Subcutaneous abdominal adipose tissue (tissue), 5 donors: Measurements from ENCODE around the gene AIG1.

Experiments used
- H3K27ac ChIP-seq: one replicate; pipeline ENCODE4 v1.7.0; 2013; ENCODE audit warnings: low read depth, mild to moderate bottlenecking, inconsistent platforms, low read length, moderate library complexity
- H3K27me3 ChIP-seq, 5 donors: one replicate each; pipeline ENCODE4 v1.7.0; 2013; ENCODE audit warnings: low read length in 5 of 5, inconsistent platforms in 1 of 5; ENCODE audit not compliant: control insufficient read depth in 5 of 5, insufficient read depth in 4 of 5
- H3K36me3 ChIP-seq, 5 donors: one replicate each; pipeline ENCODE4 v1.7.0; 2013; ENCODE audit warnings: low read length in 5 of 5; ENCODE audit not compliant: control insufficient read depth in 5 of 5, insufficient read depth in 5 of 5
- H3K4me1 ChIP-seq, 5 donors: one replicate each; pipeline ENCODE4 v1.7.0; 2013; ENCODE audit warnings: low read length in 5 of 5, mild to moderate bottlenecking in 3 of 5, moderate library complexity in 1 of 5; ENCODE audit not compliant: control insufficient read depth in 5 of 5, insufficient read depth in 5 of 5
- H3K4me3 ChIP-seq, 5 donors: one replicate each; pipeline ENCODE4 v1.7.0; 2013; ENCODE audit warnings: low read length in 5 of 5, low read depth in 1 of 5
- H3K9ac ChIP-seq, 5 donors: one replicate each; pipeline ENCODE4 v1.7.0; 2013; ENCODE audit warnings: low read length in 5 of 5, mild to moderate bottlenecking in 4 of 5, moderate library complexity in 3 of 5
- H3K9me3 ChIP-seq, 5 donors: one replicate each; pipeline ENCODE4 v1.7.0; 2013; ENCODE audit warnings: low read length in 5 of 5; ENCODE audit not compliant: control insufficient read depth in 5 of 5
- donor health status: healthy.
- donor health status: healthy.
- donor health status: healthy.
- donor health status: healthy.
- donor health status: healthy.

Gene AIG1

GRCh38 chr6:143370812-143371370 lies 310.2 kb downstream of the AIG1 start:
- H3K9me3 ChIP-seq = no peaks in the 10 kb centered on the region
- no peak overlapping the region for H3K4me3 ChIP-seq
- no peak overlapping the region for H3K9ac ChIP-seq
- peaks cover 0 to 2% (median 0%) of the 10 kb centered on the region in 5 donors for H3K4me1 ChIP-seq
- H3K36me3 ChIP-seq = no peaks in the 10 kb centered on the region
- no peaks in the 10 kb centered on the region for H3K27me3 ChIP-seq
- H3K27ac ChIP-seq = no peak overlapping the region

GRCh38 chr6:143372199-143372882 lies 311.7 kb downstream of the AIG1 start:
- H3K27me3 ChIP-seq = no peaks in the 10 kb centered on the region
- H3K9me3 ChIP-seq = no peaks in the 10 kb centered on the region
- no peak overlapping the region for H3K27ac ChIP-seq
- no peak overlapping the region for H3K4me3 ChIP-seq
- H3K4me1 ChIP-seq = peaks cover 0 to 2% (median 0%) of the 10 kb centered on the region in 5 donors
- H3K36me3 ChIP-seq = no peaks in the 10 kb centered on the region
- no peak overlapping the region for H3K9ac ChIP-seq

- H3K36me3 ChIP-seq = no peaks in the 10 kb centered on the region
- H3K27me3 ChIP-seq = no peaks in the 10 kb centered on the region
- H3K27ac ChIP-seq = no peak overlapping the region
- peaks cover 0 to 2% (median 0%) of the 10 kb centered on the region in 5 donors for H3K4me1 ChIP-seq
- no peak overlapping the region for H3K4me3 ChIP-seq
- H3K9ac ChIP-seq = no peak overlapping the region
- H3K9me3 ChIP-seq = no peaks in the 10 kb centered on the region
Measured at GRCh38 chr6:143374014-143374413, 313.3 kb downstream of the AIG1 start.

GRCh38 chr6:143375022-143375585 lies 314.4 kb downstream of the AIG1 start:
- H3K36me3 ChIP-seq = no peaks in the 10 kb centered on the region
- no peak overlapping the region for H3K9ac ChIP-seq
- no peak overlapping the region for H3K4me3 ChIP-seq
- H3K27me3 ChIP-seq = no peaks in the 10 kb centered on the region
- H3K27ac ChIP-seq = no peak overlapping the region
- no peaks in the 10 kb centered on the region for H3K9me3 ChIP-seq
- H3K4me1 ChIP-seq = peaks cover 0 to 2% (median 0%) of the 10 kb centered on the region in 5 donors

- H3K27me3 ChIP-seq = no peaks in the 10 kb centered on the region
- H3K4me3 ChIP-seq = no peak overlapping the region
- H3K9ac ChIP-seq = no peak overlapping the region
- no peaks in the 10 kb centered on the region for H3K4me1 ChIP-seq
- H3K36me3 ChIP-seq = no peaks in the 10 kb centered on the region
- H3K27ac ChIP-seq = no peak overlapping the region
- H3K9me3 ChIP-seq = no peaks in the 10 kb centered on the region
Measured at GRCh38 chr6:143376375-143376774, 315.7 kb downstream of the AIG1 start.

GRCh38 chr6:143376861-143377260 lies 316.2 kb downstream of the AIG1 start:
- Histone ChIP-seq H3K9ac (no peak overlapping the region), H3K36me3 (no peaks in the 10 kb centered on the region), H3K4me3 (no peak overlapping the region), H3K27ac (no peak overlapping the region), H3K4me1 (no peaks in the 10 kb centered on the region), H3K9me3 (no peaks in the 10 kb centered on the region), H3K27me3 (no peaks in the 10 kb centered on the region)

- no peaks in the 10 kb centered on the region for H3K27me3 ChIP-seq
- no peaks in the 10 kb centered on the region for H3K4me1 ChIP-seq
- no peaks in the 10 kb centered on the region for H3K36me3 ChIP-seq
- H3K4me3 ChIP-seq = no peak overlapping the region
- H3K9me3 ChIP-seq = peaks cover 0 to 7% (median 2%) of the 10 kb centered on the region in 5 donors
- no peak overlapping the region for H3K27ac ChIP-seq
- no peak overlapping the region for H3K9ac ChIP-seq
Measured at GRCh38 chr6:143385636-143386035, 324.9 kb downstream of the AIG1 start.

GRCh38 chr6:143390278-143390677 lies 329.6 kb downstream of the AIG1 start:
- Histone ChIP-seq H3K36me3 (no peaks in the 10 kb centered on the region), H3K4me1 (no peaks in the 10 kb centered on the region), H3K9ac (no peak overlapping the region), H3K9me3 (no peaks in the 10 kb centered on the region), H3K27me3 (no peaks in the 10 kb centered on the region), H3K4me3 (no peak overlapping the region), H3K27ac (no peak overlapping the region)
